HG03025 (cell line): Measurements from ENCODE around the gene TAP2.
"Not testable (repeated sequence)": the region's sequence is repeated elsewhere in the genome, so short reads cannot be mapped to it uniquely, and the experiment has no call there.

ENCODE experiments used
- ATAC-seq: cut with Tn5 transposase; IDR thresholded peaks from one replicate; pipeline ENCODE4 v1.9.1; 2021; ENCODE audit warnings: mild to moderate bottlenecking, moderate library complexity; ENCODE audit not compliant: unreplicated experiment, low FRiP score

Gene TAP2

DNA sequence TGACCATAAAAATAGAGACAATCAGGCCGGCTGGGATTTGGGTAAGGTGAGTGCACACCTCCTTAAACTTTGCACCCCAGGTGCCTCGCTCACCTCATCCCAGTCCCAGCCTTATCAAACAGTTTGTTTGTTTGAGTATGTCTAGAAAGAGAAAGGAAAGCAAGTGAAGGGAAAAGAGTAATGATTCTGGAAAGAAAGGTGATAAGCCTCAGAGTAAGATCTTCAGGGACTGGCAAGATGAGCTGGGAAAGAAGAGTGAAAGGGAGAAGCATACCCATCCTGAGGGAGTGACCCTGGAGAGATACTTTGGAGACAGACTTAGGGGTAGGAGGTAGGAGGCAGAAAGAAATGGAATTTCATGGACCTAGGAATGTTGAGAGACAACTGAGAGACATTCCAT lies 1.7 kb downstream of the TAP2 start:
- no peak for ATAC-seq

DNA sequence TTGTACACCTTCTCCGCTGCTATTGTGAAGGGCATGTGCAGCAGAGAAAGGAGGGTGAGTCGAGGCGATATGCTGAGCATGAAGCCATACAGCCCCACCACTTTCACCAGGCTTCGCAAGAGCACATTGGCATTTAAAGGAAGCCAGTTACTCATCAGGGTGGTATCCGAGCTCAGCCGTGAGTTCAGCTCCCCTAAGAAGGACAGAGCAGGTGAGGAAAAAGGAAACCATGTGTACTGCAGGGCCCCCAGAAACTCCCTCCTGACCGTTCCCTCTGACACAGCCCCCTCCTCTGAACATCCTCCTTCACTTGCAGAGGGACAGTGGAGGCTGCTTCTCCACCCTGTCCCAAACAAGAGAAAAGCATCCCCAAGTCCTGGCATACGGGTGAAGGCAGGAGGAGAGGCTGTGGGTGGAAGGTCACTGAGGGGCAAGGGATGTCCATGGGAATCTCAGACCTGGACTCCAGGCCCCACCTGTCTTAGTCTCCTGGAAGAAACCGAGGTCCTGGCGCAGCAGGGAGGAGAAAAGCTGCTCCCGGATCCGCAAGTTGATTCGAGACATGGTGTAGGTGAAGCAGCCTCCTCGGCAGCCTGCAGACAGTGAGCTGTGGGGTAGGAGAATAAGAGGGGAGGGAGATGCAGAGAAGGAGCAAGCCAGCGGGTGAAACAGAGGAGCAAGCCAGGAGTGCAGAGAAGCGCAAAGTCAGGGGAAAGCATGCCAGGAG lies 3.2 kb downstream of the TAP2 start:
- ATAC-seq = no peak

DNA sequence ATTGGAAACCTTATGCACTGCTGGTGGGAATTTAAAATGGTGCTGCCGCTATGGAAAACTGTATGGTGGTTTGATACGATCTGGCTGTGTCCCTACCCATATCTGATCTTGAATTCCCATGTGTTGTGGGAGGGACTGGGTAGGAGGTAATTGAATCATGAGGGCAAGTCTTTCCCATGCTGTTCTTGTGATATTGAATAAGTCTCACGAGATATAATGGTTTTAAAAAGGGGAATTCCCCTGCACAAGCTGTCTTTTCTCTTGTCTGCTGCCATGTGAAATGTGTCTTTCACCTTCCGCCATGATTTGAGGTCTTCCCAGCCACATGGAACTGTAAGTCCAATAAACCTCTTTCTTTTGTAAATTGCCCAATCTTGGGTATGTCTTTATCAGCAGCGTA lies 4.9 kb downstream of the TAP2 start:
- ATAC-seq = no peak

DNA sequence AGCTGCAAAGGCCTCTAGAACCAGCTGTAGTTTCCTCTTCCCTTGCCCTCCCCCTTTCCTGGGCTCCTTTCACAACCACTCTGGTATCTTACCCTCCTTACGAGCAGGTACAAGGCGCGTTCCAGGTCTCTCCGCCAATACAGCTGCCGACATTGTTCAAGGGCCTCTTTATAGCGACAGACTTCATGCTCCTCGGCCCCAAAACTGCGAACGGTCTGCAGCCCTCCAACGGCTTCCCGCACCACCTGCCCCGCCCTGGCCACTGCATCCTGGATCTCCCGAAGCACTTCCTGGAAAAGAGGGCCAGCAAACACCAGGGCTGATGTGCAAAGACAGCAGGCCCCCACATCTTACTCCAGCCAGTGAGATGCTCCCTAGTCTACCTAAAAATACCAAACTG lies 6.0 kb downstream of the TAP2 start:
- ATAC-seq = no peak

DNA sequence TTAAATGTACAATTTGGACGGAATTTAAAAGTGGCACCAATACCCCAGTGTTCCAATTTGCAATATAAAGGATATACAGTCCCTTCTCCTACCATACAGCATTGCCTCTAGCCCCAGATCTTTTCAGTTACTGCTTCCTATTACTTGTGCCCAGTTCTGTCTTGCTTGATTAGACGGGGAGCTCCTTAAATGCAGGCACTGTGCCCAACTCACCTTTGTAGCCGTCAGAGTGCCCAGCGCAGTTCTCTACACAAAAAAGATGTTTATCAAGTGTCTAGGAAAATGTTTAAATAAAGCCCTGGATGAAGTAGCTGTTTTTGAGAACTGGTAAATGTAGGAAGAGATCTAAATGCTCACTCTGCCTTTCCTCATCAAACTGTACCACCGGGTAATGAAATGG lies 7.6 kb downstream of the TAP2 start:
- no peak for ATAC-seq

DNA sequence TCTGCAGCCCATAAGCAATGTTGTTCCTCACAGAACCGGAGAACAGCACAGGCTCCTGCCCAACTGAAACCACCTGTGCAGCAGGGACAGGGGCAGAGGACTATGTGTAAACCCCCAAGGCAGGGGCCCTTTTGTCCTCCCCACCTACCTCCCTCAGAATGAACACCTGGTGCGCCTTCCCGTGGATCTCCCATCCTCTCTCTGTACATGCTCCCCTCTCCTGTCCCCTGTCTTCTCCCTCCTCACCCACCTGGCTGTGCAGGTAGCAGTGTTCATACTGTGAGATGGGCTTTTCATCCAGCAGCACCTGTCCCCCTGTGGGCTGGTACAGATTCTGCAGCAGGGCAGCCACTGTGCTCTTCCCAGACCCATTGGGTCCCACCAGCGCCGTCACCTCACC lies 8.5 kb downstream of the TAP2 start:
- ATAC-seq = no peak

DNA sequence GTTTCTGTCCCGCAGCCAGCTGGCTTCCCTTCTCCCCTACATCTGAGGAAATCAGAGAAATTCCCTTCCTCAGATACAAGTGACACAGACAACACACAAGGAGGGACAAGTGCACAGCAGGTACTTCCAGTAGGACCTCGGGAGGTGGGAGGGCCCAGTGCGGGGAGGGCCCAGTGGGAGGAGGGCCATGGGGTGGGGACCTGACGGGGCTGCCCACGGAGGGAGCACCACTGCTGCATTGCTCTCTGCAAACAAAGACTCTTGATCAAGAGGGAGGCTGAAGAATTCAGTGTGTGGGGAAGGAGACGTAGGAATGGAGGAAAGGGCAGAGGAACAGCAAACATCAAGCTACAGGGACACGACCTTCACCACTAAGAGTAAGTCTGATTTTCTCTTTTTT lies 9.0 kb downstream of the TAP2 start:
- no peak for ATAC-seq

DNA sequence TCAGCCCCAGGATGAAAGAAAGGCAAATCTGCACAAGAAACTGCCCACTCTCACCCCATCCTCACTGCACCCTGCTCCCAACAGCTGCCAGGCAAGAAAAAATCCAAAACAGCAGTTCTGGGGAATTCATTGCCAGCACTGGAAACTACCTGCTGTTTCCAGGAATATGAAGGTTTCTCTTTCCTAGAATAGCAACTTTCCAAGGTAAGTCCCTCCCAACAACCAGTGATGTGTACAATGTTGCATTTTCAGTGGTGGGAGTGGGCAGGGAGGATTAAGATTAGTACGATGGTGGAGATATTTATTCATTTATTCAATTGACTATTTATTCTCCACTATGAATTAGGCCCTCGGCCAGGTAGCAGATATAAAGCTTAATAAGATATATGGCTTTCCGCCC lies 11.5 kb downstream of the TAP2 start:
- no peak for ATAC-seq

DNA sequence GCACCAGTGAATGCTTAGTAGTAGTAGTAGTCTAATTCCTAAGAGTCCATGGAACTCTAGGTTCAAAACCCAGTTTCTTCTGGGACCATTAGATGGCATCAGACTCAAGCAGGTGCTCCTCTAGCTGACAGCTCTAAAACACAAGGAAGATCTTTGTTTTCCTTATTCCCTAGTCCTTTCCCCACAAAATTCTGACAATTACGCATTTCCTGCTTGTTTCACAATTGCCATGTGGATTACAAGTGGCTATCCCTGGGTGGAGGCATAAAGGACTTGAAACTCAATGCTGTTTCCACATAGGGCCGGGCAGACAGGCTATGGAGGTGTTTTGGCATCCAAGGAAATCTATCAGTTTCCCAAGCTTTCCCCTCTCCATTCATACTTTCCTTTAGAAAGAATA lies 12.6 kb downstream of the TAP2 start:
- no peak for ATAC-seq

DNA sequence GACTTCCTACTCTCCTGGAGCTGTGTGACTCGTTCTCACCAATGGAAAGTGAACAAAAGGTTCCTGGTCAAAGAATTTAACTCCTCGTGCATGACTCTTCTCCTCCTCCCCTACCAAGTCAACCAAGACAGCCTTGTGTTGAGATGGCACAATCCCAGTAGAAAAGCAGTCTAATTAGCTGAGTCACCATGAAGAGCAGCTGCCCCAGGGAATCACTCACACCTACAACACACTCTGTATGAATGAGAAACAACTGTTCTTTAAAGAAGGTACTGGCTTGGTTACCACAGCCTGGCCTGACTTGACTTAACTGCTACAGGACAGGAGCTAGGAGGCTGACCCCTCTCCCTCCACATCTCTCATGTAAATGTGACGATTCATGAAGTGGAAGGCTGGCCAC lies 18.8 kb downstream of the TAP2 start:
- ATAC-seq = no peak

DNA sequence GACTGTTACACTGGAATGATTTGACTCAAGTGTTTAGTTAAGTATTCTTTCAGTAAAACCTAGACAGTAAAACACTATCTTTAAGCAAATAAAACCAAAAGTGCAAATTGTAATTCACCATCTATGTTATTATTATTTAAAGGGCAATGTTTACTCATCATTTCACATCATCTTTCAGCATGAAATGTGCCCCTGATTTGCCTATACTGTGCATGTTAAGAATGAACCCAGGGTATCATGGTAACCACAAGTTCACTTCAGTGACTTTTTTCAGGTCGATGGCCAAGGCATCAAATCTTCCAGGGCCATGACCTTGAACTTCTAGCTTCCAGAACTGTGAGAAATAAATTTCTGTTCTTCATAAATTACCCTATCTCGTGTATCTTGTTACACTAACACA lies 19.7 kb downstream of the TAP2 start:
- no peak for ATAC-seq

DNA sequence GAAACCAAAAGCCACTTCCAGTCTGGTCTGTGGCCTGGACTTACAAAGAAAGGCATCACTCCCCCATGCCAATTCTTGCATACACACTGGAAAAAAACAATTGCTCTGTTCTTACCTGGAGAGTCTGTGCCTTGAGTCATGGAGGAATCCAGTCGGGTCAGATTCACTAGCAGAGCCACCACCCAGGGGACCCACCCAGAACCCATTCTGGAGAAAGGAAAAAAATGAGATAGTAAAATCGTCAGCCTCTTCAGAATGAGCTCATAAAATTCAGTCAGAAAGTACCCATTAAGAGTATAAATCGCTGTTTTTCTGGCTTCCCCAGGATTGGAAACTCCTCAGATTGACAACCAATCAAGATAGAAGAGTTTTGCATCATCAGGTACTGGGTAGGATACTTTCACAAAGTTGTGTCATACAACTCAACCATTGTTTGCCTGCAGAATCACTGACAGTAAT lies 21.8 kb downstream of the TAP2 start, which contains the start of gene HLA-DOB:
HLA-DOB (minus strand) TSS at position 257 of the 459 bp plus-strand sequence; CDS start at position 206, 51 bp downstream.
- no peak for ATAC-seq

DNA sequence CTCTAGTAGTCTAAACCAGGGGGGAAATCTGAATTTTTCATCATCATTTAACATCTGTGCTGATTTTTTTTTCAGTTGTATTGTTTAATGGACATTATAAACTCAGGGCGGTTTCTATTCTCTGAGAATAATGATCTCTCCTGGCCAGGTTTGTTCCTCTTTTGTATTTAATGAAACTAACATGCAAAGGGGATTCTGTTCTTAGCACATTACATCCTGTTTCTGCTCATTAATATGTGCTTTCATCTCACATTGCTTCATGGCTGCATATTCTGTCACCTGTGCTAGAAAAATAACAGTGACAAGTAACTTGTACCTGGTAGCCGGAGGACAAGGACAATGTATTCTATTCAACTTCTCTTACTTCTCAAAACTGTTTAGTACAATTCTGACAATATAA lies 22.5 kb downstream of the TAP2 start:
- no peak for ATAC-seq

DNA sequence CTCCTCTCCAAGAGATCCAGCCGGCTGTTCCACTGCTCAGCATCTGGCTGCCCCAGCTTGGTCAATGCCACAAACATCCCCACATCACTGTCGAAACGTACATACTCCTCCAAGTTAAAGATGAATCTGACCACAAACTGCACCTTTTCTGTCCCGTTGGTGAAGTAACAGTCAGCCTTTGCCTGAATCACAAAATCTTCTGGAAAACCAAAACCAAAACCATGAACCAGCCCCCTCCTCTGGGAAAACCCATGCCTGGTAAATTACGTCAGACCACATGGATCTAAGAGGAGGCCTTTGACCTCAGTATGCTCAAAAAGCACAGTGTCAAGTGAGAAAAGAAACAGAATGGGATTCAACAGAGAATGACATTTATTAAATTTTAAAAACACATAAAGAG lies 23.4 kb downstream of the TAP2 start:
- ATAC-seq = no peak

DNA sequence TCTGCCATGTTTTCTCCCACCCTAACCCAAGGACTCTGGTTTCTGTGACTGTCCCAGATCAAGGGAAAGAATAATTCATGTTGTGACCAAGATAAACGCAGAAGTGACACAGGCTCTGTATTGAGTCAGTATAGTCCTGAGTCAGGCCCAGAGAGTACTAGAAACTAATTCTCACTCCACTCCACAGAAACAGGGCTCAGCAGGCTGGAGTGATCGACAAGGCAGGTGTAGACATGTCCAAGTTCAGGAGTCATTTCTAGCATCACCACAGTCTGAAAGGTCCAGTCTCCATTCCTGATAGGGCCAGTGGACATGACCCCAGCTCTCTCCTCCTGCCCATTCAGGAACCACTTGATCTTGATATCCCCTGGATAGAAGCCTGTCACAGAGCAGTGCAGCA lies 24.4 kb downstream of the TAP2 start:
- no peak for ATAC-seq

DNA sequence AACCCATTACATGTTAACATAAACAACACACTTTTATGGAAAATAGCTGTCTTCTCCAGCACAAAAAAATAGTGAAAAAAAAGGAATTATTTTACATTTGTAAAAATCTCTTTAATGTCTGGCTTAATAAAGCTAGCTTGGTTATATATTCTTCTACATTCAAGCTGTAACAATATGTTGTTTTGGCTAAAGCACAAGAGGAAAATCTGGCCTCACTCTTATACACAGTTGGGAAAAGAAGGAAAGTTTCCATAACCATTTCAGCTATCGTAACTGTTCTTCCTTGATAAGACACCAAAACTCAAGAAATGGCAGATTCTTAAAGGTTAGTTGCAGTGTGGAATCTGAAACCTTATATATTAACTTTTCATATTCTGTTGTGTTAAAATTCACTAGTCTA lies 29.4 kb downstream of the TAP2 start:
- no peak for ATAC-seq

DNA sequence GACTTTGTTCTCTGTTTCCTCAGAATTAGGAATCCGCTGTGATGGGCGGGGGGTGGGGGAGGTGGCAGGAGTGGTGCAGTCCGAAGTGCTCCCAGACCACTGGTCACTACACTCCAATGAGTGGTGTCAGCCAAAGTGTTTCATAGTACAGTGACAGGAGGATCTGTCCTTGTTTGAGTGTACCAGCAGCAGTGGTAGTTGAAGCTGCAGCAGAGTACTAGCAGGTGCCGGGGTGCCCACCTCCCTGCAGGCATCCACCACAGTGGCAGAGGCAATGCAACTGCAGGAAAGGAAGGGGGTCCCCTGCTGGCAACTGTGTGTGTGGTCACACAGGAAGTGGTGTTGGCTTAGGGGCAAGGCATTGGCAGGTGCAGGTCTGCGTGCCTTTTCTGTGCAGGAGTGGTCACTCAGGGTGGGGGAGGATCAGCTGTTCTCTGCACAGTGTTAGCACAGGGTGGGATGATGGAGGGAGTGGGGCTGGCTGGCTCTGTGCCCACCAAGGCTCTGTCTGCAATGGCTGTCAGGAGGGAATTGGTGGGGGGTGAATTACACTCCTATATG lies 31.4 kb downstream of the TAP2 start:
- ATAC-seq = no peak

DNA sequence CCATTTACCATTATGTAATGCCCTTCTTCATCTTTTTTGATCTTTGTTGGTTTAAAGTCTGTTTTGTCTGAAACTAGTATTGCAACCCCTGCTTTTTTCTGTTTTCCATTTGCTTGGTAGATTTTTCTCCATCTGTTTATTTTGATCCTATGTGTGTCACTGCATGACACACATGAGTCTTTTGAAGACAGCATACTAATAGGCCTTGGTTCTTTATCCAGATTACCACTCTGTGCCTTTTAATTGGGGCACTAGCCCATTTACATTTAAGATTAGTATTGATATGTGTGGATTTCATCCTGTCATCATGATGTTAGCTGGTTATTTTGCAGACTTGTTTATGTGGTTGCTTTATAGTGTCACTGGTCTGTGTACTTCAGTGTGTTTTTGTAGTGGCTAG lies 33.1 kb downstream of the TAP2 start:
- ATAC-seq = not testable (repeated sequence)

DNA sequence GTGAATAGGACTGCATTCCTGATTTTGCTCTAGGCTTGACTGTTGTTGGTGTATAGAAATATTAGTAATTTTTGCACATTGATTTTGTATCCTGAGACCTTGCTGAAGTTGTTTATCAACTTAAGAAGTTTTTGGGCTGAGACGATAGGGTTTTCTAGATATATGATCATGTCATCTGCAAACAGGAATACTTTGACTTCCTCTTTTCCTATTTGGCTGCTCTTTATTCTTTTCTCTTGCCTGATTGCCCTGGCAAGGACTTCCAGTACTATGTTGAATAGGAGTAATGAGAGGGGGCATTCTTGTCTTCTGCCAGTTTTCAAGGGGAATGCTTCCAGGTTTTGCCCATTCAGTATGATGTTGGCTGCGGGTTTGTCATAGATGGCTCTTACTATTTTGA lies 35.1 kb downstream of the TAP2 start:
- no peak for ATAC-seq

DNA sequence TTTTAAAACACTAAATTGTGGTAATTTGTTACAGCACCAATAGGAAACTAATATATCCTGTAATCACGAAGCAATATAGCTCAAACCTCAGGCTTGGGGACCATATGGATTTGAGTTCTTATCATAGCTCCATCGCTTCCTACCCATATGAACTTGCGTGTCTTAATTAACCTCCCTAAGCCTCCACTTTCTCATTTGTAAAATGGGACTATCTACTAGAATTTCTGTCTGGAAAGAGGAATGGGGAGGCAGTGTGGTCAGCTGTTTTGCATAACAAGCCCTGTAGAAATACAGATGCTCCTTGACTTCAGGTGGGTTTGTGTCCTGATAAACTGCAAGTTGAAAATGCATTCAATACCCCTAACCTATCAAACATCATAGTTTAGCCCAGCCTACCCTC lies 38.8 kb downstream of the TAP2 start:
- ATAC-seq = no peak

DNA sequence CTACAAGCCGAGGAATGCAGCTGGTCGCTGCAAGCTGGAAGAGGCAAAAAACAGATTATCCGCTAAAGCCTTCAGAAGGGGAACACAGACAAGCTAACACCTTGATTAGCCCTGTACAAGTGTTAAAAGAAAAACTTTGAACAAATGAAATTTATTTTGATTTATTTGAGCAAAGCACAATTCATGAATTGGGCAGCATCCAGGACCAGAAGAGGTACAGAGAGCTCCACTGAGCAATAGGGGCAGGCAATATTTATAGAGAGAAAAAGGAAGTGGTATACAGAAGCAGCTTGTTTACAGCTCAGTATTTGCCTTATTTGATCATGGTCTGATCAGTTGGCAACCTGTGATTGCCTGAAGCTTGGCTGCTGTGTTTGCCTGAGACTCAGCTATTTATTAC lies 39.4 kb downstream of the TAP2 start:
- no peak for ATAC-seq
